ENCODE measurements around the gene IMPG2.

- TF ChIP-seq CTCF (IDR thresholded peaks at IDR 0.05), result peak; percentile 25 to 87 (median 74)
- TF ChIP-seq POLR2A (IDR thresholded peaks at IDR 0.05), result no peak
Observed at GRCh38 chr3:101195951-101196713, 124.2 kb downstream of the IMPG2 start.

Measured in prostate gland (tissue), 2 donors.